Neutrophil (primary cell): ENCODE results near the gene FAP.

Experiments used
- H3K27ac ChIP-seq: fragments of 200-600 bp; sonication (generic); 2 replicates; pipeline ENCODE4 v1.5.1; 2016; ENCODE audit warnings: mild to moderate bottlenecking, moderate library complexity
- H3K27me3 ChIP-seq: fragments of 200-600 bp; sonication (generic); 2 replicates; pipeline ENCODE4 v1.6.0; 2016; ENCODE audit warnings: mild to moderate bottlenecking
- H3K36me3 ChIP-seq: fragments of 200-600 bp; sonication (generic); 2 replicates; pipeline ENCODE4 v1.5.1; 2017
- H3K4me1 ChIP-seq, 2 experiments: fragments of 200-600 bp in 1 of 2; sonication (generic) in 1 of 2; 1 replicate in 1 of 2; 2 replicates in 1 of 2; pipeline versions ENCODE4 v1.5.1 to v1.6.1; 2013 to 2016; ENCODE audit warnings: low read depth in 1 of 2, low read length in 1 of 2, mild to moderate bottlenecking in 1 of 2, moderate library complexity in 1 of 2; ENCODE audit not compliant: control insufficient read depth in 1 of 2, insufficient read depth in 1 of 2
- H3K4me3 ChIP-seq, 2 experiments: fragments of 200-600 bp in 1 of 2; sonication (generic) in 1 of 2; 1 replicate in 1 of 2; 2 replicates in 1 of 2; pipeline ENCODE4 v1.5.1; 2013 to 2016; ENCODE audit warnings: low read depth in 1 of 2, low read length in 1 of 2, mild to moderate bottlenecking in 1 of 2, moderate library complexity in 1 of 2
- H3K9me3 ChIP-seq: fragments of 200-600 bp; sonication (generic); 2 replicates; pipeline ENCODE4 v1.5.1; 2016
- CTCF ChIP-seq: fragments of 200-600 bp; sonication (generic); IDR thresholded peaks from 2 replicates; pipeline ENCODE4 v1.5.1; 2016; ENCODE audit warnings: antibody characterized with exemption

The FAP gene

DNA sequence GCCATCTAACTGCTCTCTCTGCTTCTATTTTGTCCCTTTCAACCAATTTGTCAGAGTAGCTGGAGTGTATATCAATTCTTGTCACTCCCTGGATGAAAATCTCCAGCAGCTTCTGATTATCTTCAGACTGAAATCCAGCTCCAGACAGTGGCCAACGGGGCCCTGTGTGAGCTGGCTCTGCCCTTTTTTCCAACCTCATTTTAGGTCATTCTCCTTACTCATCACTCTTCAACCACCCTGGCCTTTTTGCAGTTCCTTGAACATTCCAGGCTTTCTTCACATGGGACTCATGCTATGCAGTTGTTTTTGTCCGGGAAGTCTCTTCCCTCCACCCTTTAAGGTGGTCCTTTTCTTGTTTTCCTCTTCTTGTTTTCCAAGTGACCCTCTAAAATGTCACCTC lies 15.4 kb upstream of the FAP start:
- Histone ChIP-seq H3K4me1 (peaks cover 16 to 26% of the 10 kb centered on the region in 2 experiments), H3K9me3 (no peaks in the 10 kb centered on the region), H3K27me3 (no peaks in the 10 kb centered on the region), H3K27ac (no peak overlapping the region), H3K36me3 (no peaks in the 10 kb centered on the region), H3K4me3 (no peak overlapping the region)
- TF ChIP-seq CTCF = no peak

DNA sequence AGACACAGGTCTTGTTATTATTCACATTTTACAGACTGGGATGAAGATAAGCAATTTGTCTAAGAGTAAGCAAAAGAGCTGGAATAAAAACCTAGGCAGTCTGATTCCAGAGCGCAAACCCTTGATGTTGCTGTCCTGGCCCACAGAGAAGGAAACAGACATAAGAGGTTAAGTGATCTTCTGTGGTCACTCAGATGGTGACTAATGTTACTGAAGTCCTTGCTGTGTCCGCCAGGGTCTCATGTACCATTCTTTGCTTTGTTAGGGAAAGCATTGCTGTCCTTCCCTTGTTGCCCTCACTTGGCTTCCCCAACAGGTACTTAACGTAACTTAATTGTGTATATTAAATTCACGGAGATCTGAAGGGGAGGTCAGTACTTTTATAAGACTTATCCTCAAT lies 14.9 kb upstream of the FAP start:
- H3K36me3 ChIP-seq = no peaks in the 10 kb centered on the region
- TF ChIP-seq CTCF = no peak
- H3K4me3 ChIP-seq = no peak overlapping the region

DNA sequence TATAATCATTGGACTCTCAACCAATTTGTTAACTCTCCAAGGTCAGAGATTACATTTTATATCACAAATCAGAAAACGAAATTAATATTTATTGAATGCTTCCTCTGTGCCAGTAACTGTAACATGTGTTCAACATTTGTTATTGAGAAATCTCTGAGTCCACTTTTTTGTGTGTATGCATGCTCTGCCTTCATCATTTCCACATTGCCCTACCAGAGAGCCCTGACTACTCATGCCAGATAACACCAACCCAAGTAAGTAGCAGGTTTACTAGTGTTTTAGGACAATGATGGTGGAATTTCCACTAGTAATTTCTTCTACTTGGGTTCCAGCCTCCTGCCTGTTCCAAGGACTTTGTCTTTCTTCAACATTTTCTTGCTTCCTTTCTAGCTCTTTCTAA lies 14.2 kb upstream of the FAP start:
- peaks cover 16 to 26% of the 10 kb centered on the region in 2 experiments for H3K4me1 ChIP-seq
- H3K27ac ChIP-seq = no peak overlapping the region

More for the DNA sequence above, 14.9 kb upstream of the FAP start:
- Histone ChIP-seq H3K27ac (no peak overlapping the region), H3K27me3 (no peaks in the 10 kb centered on the region), H3K4me1 (peaks cover 16 to 26% of the 10 kb centered on the region in 2 experiments), H3K9me3 (no peaks in the 10 kb centered on the region)

GRCh38 chr2:162256591-162256991 lies 13.3 kb upstream of the FAP start:
- Histone ChIP-seq H3K4me1 (peaks cover 11 to 28% of the 10 kb centered on the region in 2 experiments), H3K27me3 (no peaks in the 10 kb centered on the region), H3K27ac (no peak overlapping the region), H3K9me3 (no peaks in the 10 kb centered on the region), H3K36me3 (no peaks in the 10 kb centered on the region), H3K4me3 (no peak overlapping the region)
- TF ChIP-seq CTCF = no peak

More for the DNA sequence above, 14.2 kb upstream of the FAP start:
- Histone ChIP-seq H3K27me3 (no peaks in the 10 kb centered on the region), H3K9me3 (no peaks in the 10 kb centered on the region), H3K4me3 (no peak overlapping the region), H3K36me3 (no peaks in the 10 kb centered on the region)
- no peak for TF ChIP-seq CTCF

DNA sequence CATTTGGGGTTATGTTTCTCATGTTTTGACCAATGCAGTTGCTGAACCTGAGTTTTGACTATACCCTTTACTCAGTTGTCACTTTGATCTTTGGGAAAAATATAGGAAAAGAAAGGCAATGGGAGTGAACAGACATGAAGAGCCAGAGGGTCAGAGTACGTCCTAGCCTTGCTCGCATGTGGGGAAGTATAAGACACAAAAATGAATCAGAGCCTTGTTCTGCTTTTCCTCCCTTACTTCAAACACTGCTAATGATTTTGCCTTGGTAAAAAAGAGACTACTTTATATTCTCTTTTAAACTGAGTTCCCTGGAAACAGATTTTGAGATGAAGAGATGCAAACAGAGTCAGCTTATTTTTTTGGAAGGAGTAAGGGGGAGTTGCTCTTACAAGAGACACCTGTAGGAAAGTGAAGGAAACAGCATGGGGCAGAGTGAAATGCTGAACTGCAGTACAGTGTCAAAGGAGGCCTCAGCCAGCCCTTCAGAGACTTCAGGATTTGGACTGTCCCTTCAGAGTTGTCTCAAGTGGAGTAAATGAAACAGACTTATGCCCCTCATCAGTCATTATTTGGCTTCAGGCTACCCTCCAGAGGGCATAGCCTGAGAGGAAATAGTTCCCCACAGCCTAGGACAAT lies 11.1 kb upstream of the FAP start:
- no peak for TF ChIP-seq CTCF
- Histone ChIP-seq H3K9me3 (no peaks in the 10 kb centered on the region), H3K4me1 (peaks cover 0 to 13% of the 10 kb centered on the region in 2 experiments), H3K36me3 (no peaks in the 10 kb centered on the region), H3K27ac (no peak overlapping the region), H3K4me3 (no peak overlapping the region), H3K27me3 (no peaks in the 10 kb centered on the region)
